A673 (cell line): ENCODE results near the gene HBG1.

Experiments used
- EZH2 ChIP-seq: fragments of 200-600 bp; sonication (generic); IDR thresholded peaks from 2 replicates; pipeline ENCODE4 v1.6.1; 2017; ENCODE audit warnings: borderline replicate concordance, low read depth, mild to moderate bottlenecking, mixed read lengths, antibody characterized with exemption, low read length; ENCODE audit not compliant: poor library complexity, severe bottlenecking
- TF ChIP-seq, protein P1 (sequence below): fragments of 300-800, 200-600 bp; sonication (generic); conservative IDR thresholded peaks from 2 replicates; pipeline ENCODE4 v1.5.1; 2017; ENCODE audit warnings: low read depth, mild to moderate bottlenecking, antibody characterized with exemption, low read length, moderate library complexity, mixed read lengths

DNA sequence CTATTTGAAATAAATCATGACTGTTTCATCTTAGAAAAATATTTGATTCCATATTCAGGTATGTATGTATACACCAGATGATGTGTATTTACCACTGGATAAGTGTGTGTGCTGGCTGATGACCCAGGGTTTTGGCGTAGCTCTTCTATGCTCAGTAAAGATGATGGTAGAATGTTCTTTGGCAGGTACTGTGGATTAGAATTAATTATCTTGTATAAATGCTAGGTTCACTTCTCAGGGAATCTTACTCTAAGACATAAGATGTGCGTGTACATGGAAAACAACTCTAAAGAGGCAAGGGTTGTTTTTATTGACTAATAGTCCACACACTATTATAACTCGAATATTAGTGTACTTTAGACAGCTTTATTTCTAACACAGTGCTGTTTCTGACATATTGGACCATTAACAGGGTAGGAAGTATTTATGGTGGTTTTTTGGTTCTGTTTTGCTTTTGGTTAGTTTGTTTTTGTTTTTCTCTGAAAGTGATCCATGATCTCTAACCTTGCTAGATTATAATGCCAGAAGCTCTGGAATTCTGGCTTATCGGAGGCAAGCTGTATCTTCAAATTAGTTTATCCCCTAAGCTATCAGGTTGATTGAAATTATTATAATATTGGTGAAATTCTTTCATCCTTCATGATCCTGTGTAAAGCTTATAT is 1.0 kb upstream of the HBG1 start:
- TF ChIP-seq, protein P1, sequence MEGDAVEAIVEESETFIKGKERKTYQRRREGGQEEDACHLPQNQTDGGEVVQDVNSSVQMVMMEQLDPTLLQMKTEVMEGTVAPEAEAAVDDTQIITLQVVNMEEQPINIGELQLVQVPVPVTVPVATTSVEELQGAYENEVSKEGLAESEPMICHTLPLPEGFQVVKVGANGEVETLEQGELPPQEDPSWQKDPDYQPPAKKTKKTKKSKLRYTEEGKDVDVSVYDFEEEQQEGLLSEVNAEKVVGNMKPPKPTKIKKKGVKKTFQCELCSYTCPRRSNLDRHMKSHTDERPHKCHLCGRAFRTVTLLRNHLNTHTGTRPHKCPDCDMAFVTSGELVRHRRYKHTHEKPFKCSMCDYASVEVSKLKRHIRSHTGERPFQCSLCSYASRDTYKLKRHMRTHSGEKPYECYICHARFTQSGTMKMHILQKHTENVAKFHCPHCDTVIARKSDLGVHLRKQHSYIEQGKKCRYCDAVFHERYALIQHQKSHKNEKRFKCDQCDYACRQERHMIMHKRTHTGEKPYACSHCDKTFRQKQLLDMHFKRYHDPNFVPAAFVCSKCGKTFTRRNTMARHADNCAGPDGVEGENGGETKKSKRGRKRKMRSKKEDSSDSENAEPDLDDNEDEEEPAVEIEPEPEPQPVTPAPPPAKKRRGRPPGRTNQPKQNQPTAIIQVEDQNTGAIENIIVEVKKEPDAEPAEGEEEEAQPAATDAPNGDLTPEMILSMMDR: no peak
- no peak for TF ChIP-seq EZH2
